HepG2 (cell line): ENCODE data around the gene PXK. TPM values are rescaled to one million over a fixed set of nuclear protein-coding genes. Genes with fewer than 3 reads are reported as not detected.

Experiments used
- ATAC-seq: fragments of 200-7000 bp; cut with Tn5 transposase; 3 replicates; pipeline ENCODE4 v1.9.1; 2020; ENCODE audit warnings: mild to moderate bottlenecking, moderate library complexity
- BruUV-seq: library from RNA; stranded (reverse); fragments of 400-500 nt; replicated peaks from 2 replicates; lab custom pipeline; 2021; lab: Mats Ljungman, UMichigan
- CTCF ChIA-PET: fragments of 300-600 bp; formaldehyde crosslinking; extraction: SDS; loops from one replicate; lab custom pipeline; 2021; ENCODE audit warnings: low total read pairs, inconsistent platforms, low intra/inter-chr PET ratio; lab: Yijun Ruan, JAX
- POLR2A ChIA-PET: fragments of 350-600 bp; sonication (Branson Sonifier 250); formaldehyde crosslinking; loops from one replicate; lab custom pipeline; 2020; ENCODE audit warnings: antibody characterized with exemption, inconsistent platforms; lab: Yijun Ruan, JAX
- DNase-seq: peaks from one replicate; pipeline ENCODE4 v3.0.0-alpha.2; 2015; ENCODE audit warnings: low spot score
- FAIRE-seq: peaks from 3 replicates; lab custom pipeline; 2011; peaks lifted over from hg19 to GRCh38; lab: Jason Lieb, UNC
- H2AFZ ChIP-seq: one replicate; pipeline ENCODE4 v1.6.1; 2011; ENCODE audit warnings: low read length, inconsistent platforms
- H3K27ac ChIP-seq: fragments of 300-600 bp; 3 replicates; pipeline ENCODE4 v1.8.0; 2011; ENCODE audit warnings: mixed run types, mild to moderate bottlenecking, mixed read lengths, low read length, inconsistent platforms; ENCODE audit not compliant: insufficient read depth; ENCODE audit errors: extremely low read length
- H3K27me3 ChIP-seq, 2 experiments: fragments of 200-600 bp in 1 of 2; 2 replicates in 1 of 2; 3 replicates in 1 of 2; pipeline versions ENCODE4 v1.6.0 to v1.8.0; 2011; ENCODE audit warnings: low read length in 2 of 2, mild to moderate bottlenecking in 2 of 2, moderate library complexity in 2 of 2, inconsistent platforms in 1 of 2; ENCODE audit not compliant: insufficient read depth in 2 of 2, control insufficient read depth in 1 of 2
- H3K36me3 ChIP-seq, 2 experiments: fragments of 200-600 bp in 1 of 2; replicated peaks in 1 of 2; 2 replicates in 1 of 2; 3 replicates in 1 of 2; pipeline versions ENCODE4 v1.5.1 to v1.8.0; 2011; ENCODE audit warnings: low read length in 2 of 2, inconsistent platforms in 1 of 2; ENCODE audit not compliant: insufficient read depth in 2 of 2, control insufficient read depth in 1 of 2
- H3K4me1 ChIP-seq: 2 replicates; pipeline ENCODE4 v1.5.1; 2012; ENCODE audit warnings: low read length, inconsistent platforms; ENCODE audit not compliant: insufficient read depth
- H3K4me2 ChIP-seq: 2 replicates; pipeline ENCODE4 v1.6.0; 2011; ENCODE audit warnings: low read depth, low read length, inconsistent platforms
- H3K4me3 ChIP-seq, 3 experiments: fragments of 200-600 bp in 1 of 3; sonication (generic), shearing (Covaris generic) in 1 of 3; replicated peaks in 1 of 3; 2 replicates each; pipeline ENCODE4 v1.5.1; 2011 to 2016; ENCODE audit warnings: low read length in 3 of 3, inconsistent platforms in 2 of 3, low read depth in 2 of 3, mild to moderate bottlenecking in 2 of 3, control low read depth in 1 of 3, mixed read lengths in 1 of 3; ENCODE audit not compliant: insufficient read depth in 1 of 3
- H3K79me2 ChIP-seq: one replicate; pipeline ENCODE4 v1.6.1; 2011; ENCODE audit warnings: low read length, inconsistent platforms; ENCODE audit not compliant: insufficient read depth
- H3K9ac ChIP-seq: 2 replicates; pipeline ENCODE4 v1.6.0; 2011; ENCODE audit warnings: mild to moderate bottlenecking, low read depth, low read length, inconsistent platforms; ENCODE audit not compliant: insufficient read depth
- H3K9me3 ChIP-seq: 2 replicates; pipeline ENCODE4 v1.5.1; 2012; ENCODE audit warnings: mild to moderate bottlenecking, low read length
- H4K20me1 ChIP-seq: 2 replicates; pipeline ENCODE4 v1.6.0; 2011; ENCODE audit warnings: inconsistent platforms, mild to moderate bottlenecking, low read length, moderate library complexity; ENCODE audit not compliant: insufficient read depth
- ARNT2 ChIP-seq: sonication (generic); formaldehyde crosslinking; IDR thresholded peaks from 2 replicates; pipeline ENCODE4 v1.8.0; 2022; ENCODE audit warnings: mild to moderate bottlenecking, low read depth, missing genetic modification reagents, moderate library complexity
- CSRNP1 ChIP-seq: sonication (generic); formaldehyde crosslinking; IDR thresholded peaks from 2 replicates; pipeline ENCODE4 v1.8.1; 2023; ENCODE audit warnings: mild to moderate bottlenecking, missing genetic modification reagents
- EED ChIP-seq: sonication (generic); formaldehyde crosslinking; IDR thresholded peaks from 2 replicates; pipeline ENCODE4 v1.5.0; 2020; ENCODE audit warnings: mild to moderate bottlenecking, missing genetic modification reagents
- GTF3A ChIP-seq: sonication (generic); formaldehyde crosslinking; conservative IDR thresholded peaks from 2 replicates; pipeline ENCODE4 v1.4.0; 2020; ENCODE audit warnings: mild to moderate bottlenecking, missing genetic modification reagents
- ONECUT2 ChIP-seq: sonication (generic); formaldehyde crosslinking; IDR thresholded peaks from 2 replicates; pipeline ENCODE4 v1.4.0; 2020; ENCODE audit warnings: missing genetic modification reagents
- XBP1 ChIP-seq: sonication (generic); formaldehyde crosslinking; IDR thresholded peaks from 2 replicates; pipeline ENCODE4 v1.5.0; 2020; ENCODE audit warnings: missing genetic modification reagents
- ZNF160 ChIP-seq: sonication (generic); formaldehyde crosslinking; IDR thresholded peaks from 2 replicates; pipeline ENCODE4 v1.8.0; 2022; ENCODE audit warnings: mild to moderate bottlenecking, inconsistent platforms, missing genetic modification reagents
- ZNF235 ChIP-seq: sonication (generic); formaldehyde crosslinking; IDR thresholded peaks from 2 replicates; pipeline ENCODE4 v1.8.1; 2023; ENCODE audit warnings: mild to moderate bottlenecking, missing genetic modification reagents, borderline replicate concordance
- WGBS: methylation state at CpG from one replicate; pipeline ENCODE4 v1.1.6; 2017; ENCODE audit warnings: low lambda C conversion rate; 5-methylcytosine and 5-hydroxymethylcytosine counted together
- in situ Hi-C: cut with HindIII; loops from 2 replicates; pipeline ENCODE4 v1.10.0; 2017; ENCODE audit warnings: low pct_unique_long_range_greater_than_20kb; ENCODE audit not compliant: extremely low pct_ligation_motif_present
- intact Hi-C: fragments of 100-400 bp; cut with micrococcal nuclease; formaldehyde crosslinking; loops from one replicate; pipeline ENCODE4 v1.10.0; 2022; ENCODE audit not compliant: unreplicated experiment
- polyA plus RNA-seq, 8 experiments: library from polyadenylated mRNA; depleted of rRNA in 3 of 8; stranded (reverse) in 7 of 8; unstranded in 1 of 8; fragments of >200 nt; fragmentation: Illumina TruSeq in 4 of 8; extraction: Trizol in 4 of 8; gene quantifications; 2 replicates each; pipeline versions ENCODE4 v1.2.1 to v1.2.3, GENCODE V29; 2011 to 2016; ENCODE audit warnings: low read depth in 4 of 8, missing spikeins in 1 of 8, mixed read lengths in 1 of 8; ENCODE audit not compliant: insufficient read depth in 1 of 8
- total RNA-seq, 5 experiments: library from RNA; depleted of rRNA; stranded (reverse); fragments of >200 nt; fragmentation: Illumina TruSeq; extraction: Trizol; gene quantifications; 2 replicates each; pipeline ENCODE4 v1.2.3, GENCODE V29; 2016; ENCODE audit warnings: low read depth in 1 of 5
- TF ChIP-seq, protein P1 (sequence below): sonication (generic); formaldehyde crosslinking; IDR thresholded peaks from 2 replicates; pipeline ENCODE4 v1.4.0; 2020; ENCODE audit warnings: mild to moderate bottlenecking, missing genetic modification reagents, borderline replicate concordance

The PXK gene
- total and polyA plus RNA-seq, 2 of the 13 experiments (the other 11 are each of a cell fraction or from before 2014, with no cell fraction given), result 6.4 to 18.6 TPM

DNA sequence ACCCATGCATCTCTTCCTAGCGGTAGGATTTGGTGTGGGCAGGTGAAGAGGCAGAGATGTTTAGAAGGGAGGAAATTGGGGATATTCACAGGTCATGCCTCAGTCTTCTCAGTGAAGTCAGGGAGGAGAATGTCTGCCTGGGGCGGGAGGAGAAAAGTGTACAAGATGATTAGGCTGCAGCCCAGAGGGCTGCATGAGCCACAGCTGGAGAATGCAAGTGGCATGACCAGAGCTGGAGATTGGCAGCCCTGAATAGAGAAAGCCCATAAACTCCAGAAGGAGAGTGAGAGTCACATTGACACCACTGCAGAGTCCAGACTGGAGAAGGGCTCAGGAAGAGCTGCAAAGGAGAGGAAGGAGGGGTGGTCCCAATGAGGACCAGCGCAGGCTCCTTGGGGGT is 78.3 kb downstream of the PXK start (continued):
- TF ChIP-seq CSRNP1 (CRISPR knock-in tag), result no peak
- TF ChIP-seq, all 625 proteins: peak for 0

- CTCF ChIA-PET, result no interaction called here
- no peak; the same call in 2 of the 3 replicates for ATAC-seq
- H3K4me2 ChIP-seq, result no peak overlapping the region
- no peak overlapping the region for H3K27ac ChIP-seq
- no peaks in the 10 kb centered on the region for H3K79me2 ChIP-seq
- no peak for FAIRE-seq
- in situ Hi-C loops (loop anchor here (5.0 to 10.0 kb wide), 2 partner anchors 90 to 227 kb away; no protein-coding TSS in a partner anchor), intact Hi-C loops (loop anchor here (5.0 kb wide), 1 partner anchor 105 kb away; the partner anchor contains the start of genes HTD2 and RPP14)
- 93% methylated on average over 5 of the region's 8 CpGs for WGBS
- H3K27me3 ChIP-seq, result no peaks in the 10 kb centered on the region
- no peak overlapping the region for H3K9ac ChIP-seq
- no peak overlapping the region for H3K4me3 ChIP-seq
- no peak for DNase-seq
- no peak for TF ChIP-seq EED
- no peak for TF ChIP-seq ARNT2
- no peak for TF ChIP-seq GTF3A (CRISPR knock-in tag)
- TF ChIP-seq, protein P1, sequence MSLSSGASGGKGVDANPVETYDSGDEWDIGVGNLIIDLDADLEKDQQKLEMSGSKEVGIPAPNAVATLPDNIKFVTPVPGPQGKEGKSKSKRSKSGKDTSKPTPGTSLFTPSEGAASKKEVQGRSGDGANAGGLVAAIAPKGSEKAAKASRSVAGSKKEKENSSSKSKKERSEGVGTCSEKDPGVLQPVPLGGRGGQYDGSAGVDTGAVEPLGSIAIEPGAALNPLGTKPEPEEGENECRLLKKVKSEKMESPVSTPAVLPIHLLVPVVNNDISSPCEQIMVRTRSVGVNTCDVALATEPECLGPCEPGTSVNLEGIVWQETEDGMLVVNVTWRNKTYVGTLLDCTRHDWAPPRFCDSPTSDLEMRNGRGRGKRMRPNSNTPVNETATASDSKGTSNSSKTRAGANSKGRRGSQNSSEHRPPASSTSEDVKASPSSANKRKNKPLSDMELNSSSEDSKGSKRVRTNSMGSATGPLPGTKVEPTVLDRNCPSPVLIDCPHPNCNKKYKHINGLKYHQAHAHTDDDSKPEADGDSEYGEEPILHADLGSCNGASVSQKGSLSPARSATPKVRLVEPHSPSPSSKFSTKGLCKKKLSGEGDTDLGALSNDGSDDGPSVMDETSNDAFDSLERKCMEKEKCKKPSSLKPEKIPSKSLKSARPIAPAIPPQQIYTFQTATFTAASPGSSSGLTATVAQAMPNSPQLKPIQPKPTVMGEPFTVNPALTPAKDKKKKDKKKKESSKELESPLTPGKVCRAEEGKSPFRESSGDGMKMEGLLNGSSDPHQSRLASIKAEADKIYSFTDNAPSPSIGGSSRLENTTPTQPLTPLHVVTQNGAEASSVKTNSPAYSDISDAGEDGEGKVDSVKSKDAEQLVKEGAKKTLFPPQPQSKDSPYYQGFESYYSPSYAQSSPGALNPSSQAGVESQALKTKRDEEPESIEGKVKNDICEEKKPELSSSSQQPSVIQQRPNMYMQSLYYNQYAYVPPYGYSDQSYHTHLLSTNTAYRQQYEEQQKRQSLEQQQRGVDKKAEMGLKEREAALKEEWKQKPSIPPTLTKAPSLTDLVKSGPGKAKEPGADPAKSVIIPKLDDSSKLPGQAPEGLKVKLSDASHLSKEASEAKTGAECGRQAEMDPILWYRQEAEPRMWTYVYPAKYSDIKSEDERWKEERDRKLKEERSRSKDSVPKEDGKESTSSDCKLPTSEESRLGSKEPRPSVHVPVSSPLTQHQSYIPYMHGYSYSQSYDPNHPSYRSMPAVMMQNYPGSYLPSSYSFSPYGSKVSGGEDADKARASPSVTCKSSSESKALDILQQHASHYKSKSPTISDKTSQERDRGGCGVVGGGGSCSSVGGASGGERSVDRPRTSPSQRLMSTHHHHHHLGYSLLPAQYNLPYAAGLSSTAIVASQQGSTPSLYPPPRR, result no peak
- no peak for TF ChIP-seq ONECUT2 (CRISPR knock-in tag)
- TF ChIP-seq ZNF160 (CRISPR knock-in tag), result no peak
- no peak for TF ChIP-seq ZNF235 (CRISPR knock-in tag)
- TF ChIP-seq XBP1, result no peak
- peaks cover 8% of the 10 kb centered on the region for H3K4me1 ChIP-seq
- POLR2A ChIA-PET, result no interaction called here
- H4K20me1 ChIP-seq, result no peaks in the 10 kb centered on the region
- no TSS peak for BruUV-seq
- no peaks in the 10 kb centered on the region for H3K9me3 ChIP-seq
- peaks cover 1 to 14% of the 10 kb centered on the region in 2 experiments; a peak in 2 of 5 replicates for H3K36me3 ChIP-seq
- no peak overlapping the region for H2AFZ ChIP-seq
These were observed 79.4 kb downstream of the PXK start for GRCh38 chr3:58411851-58412830.
